Raji (cell line): Measurements from ENCODE around the gene DIP2C.

Experiments used
- POLR2A ChIP-seq: IDR thresholded peaks from 2 replicates; pipeline ENCODE4 v1.6.1; 2011; ENCODE audit warnings: low read depth, low read length, control low read depth; ENCODE audit not compliant: insufficient read depth

Gene DIP2C

DNA sequence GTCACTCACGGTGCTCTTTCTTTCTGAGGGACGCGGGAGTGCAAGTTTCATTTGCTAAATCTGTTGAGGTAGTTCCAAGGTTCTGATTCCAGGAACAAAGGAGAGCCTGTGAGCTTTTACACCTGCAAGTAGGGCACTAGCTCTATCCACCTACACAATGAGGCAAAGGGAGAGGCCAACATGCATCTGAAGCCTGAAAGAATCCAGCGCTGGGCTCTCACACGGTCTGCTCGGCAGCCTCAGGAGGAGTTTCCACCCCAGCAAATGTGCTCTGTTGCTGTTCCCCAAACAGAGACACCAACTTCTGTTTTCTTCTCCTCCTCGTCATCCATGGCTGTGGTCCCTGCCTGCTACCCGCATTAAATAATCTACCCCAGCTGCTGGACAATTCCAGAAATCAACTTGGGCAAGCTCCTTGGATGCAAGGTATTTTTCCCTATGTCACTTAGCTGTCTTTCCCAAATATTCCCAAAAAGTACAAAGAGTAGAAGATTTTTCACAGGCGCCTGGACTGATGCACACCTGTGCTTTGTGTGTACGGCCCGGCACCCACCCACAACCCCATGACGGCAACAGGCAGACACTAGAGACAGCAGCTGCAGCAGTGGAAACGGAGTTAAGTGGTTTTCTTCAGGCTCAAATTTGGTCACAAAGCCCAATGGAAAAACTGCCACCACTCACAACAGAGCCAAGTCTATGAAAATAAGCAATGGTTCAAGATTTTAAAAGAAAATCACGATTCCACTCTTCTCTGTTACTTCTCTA, 377.4 kb downstream of the DIP2C start:
- TF ChIP-seq POLR2A = no peak

GRCh38 chr10:310976-311639, 378.4 kb downstream of the DIP2C start:
- no peak for TF ChIP-seq POLR2A

GRCh38 chr10:310371-310770, 379.1 kb downstream of the DIP2C start:
- no peak for TF ChIP-seq POLR2A

GRCh38 chr10:308572-309085, 380.8 kb downstream of the DIP2C start:
- TF ChIP-seq POLR2A = no peak

DNA sequence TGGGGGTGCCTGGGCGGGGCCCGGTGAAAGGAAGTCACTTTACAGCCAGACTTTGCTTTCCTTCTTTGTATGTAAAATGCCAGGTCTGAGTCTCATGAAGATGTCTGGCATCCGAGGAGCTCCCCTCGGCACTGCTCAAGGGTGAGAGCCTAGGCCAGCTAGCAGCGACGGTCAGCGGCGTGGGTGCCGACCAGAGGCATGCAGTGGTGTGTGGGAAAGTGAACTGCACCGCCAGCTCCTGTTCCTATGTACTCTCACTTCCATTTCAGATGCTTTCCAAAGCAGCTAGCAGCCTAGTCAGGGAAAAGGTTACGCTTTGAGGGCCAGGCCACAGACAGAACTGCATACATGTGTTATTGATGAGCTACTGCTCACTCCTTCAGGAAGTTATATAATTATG, 381.4 kb downstream of the DIP2C start:
- no peak for TF ChIP-seq POLR2A

DNA sequence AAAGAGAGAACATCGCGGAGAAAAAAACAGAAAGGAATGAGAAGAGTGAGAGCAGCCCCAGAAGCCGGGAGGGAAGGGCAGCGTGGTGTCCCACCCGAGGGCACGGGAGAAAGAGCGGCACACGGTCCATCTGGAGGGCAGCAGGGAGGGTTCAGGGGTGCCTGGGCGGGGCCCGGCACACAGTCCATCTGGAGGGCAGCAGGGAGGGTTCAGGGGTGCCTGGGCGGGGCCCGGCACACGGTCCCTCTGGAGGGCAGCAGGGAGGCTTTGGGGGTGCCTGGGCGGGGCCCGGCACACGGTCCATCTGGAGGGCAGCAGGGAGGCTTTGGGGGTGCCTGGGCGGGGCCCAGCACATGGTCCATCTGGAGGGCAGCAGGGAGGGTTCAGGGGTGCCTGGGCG, 381.8 kb downstream of the DIP2C start:
- no peak for TF ChIP-seq POLR2A

DNA sequence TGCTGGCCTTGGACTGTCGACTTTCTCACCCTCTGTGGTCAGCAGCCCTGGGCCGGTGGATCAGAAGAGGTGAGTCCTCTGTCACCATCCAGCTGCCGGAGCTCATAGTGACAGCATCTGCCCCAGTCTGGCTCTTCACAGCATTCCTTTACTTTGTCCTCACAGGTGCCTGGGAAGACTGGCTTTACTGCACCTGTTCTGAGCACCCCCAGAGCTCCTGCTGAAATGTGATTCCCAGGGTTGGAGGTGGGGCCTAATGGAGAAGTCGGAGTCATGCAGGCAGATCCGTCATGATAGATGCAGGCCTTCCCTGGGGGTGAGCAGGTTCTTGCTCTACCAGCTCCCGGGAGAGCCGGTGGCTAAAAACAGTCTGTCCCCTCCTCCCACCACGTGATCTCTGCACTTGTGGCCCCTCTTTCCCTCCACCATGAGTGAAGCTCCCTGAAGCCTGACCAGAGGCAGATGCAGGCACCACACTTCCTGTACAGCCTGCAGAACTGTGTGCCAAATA, 382.7 kb downstream of the DIP2C start:
- TF ChIP-seq POLR2A = no peak

- no peak for TF ChIP-seq POLR2A
Measured at GRCh38 chr10:306007-306674, 383.3 kb downstream of the DIP2C start.

- TF ChIP-seq POLR2A = no peak
Measured at GRCh38 chr10:305034-305433, 384.4 kb downstream of the DIP2C start.

DNA sequence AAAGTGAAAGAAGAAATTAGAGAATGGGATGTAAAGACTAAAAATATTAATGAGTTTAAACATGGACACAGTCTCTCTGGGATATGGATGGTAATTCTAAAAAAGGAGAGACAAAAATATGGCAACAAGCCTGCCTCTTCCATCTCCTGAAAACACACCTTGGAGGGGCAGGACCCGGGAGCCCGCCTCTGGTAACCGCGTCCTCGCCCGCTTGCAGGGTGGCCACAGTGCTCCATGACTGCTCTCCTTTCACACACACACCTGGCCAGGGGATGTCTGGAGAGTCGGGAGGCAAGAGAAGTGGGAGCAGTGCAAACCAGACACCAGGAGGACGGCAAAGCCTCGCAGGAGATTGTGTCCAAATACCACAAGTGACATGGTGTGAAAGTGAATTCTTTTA, 387.9 kb downstream of the DIP2C start:
- TF ChIP-seq POLR2A = no peak

DNA sequence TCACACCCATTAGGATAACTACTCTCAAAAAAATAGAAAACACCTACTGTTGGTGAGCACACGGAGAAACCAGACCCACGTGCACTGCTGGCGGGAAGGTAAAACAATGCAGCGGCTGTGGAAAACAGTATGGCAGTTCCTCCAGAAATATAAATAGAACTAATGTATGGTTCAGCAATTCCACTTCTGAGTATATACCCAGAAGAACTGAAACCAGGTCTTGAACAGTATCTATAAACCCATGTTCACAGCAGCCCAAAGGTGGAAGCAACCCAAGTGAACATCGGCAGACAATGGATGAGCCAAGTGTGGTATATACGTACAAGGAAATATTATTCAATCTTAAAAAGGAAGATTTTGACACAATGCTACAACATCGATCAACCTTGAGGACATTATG, 389.5 kb downstream of the DIP2C start:
- TF ChIP-seq POLR2A = no peak

DNA sequence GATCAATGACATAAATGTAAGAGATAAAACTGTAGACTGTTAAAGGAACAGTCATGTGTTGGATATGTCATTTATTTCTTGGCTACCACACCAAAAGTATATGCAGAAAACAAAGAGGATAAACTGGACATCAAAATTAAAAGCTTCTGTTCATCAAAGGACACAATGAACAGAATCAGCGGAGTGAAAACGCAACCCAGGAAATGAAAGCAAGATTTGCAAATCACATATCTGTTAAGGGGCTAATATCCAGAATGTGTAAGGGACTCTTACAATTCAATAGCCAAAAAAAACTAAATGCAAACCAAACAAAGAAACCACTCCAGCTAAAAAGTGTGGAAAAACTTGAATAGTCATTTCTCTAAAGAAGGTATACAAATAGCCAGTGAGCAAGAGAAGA, 390.0 kb downstream of the DIP2C start:
- no peak for TF ChIP-seq POLR2A

GRCh38 chr10:298033-298432, 391.4 kb downstream of the DIP2C start:
- TF ChIP-seq POLR2A = no peak

DNA sequence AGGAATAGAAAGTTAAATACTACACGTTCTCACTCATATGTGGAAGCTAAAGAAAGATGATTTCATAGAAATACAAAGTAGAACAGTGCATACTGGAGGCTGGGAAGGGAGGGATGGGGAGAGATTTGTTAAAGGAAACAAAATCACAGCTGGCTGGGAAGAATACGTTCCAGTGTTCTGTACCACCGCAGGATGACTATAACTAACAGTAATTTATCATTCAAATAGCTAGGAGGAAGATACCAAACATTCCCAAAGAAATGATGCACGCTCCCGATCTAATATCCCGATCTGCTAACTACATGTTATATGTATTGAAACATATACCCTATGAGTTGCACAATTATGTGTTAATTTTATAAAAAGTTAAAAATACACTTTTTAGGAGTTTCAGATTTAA, 391.9 kb downstream of the DIP2C start:
- no peak for TF ChIP-seq POLR2A

DNA sequence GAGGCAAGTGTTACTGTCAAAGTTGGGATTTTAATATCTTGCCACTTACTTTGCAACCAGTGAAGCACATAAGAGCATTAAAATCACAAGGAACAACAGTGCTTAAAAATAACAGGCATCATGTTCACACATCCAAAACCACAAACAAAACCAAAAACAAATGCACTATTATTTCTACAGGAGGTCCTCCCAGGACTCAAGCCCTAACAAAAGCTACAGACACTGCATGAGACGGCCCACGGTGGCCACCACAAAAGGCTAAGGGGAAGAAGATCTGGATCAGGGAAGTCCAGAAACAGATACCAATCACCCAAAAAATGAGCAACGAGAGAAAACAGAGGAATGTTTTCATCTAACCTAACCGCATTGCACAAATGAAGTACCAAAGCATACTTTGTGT, 395.8 kb downstream of the DIP2C start:
- no peak for TF ChIP-seq POLR2A

DNA sequence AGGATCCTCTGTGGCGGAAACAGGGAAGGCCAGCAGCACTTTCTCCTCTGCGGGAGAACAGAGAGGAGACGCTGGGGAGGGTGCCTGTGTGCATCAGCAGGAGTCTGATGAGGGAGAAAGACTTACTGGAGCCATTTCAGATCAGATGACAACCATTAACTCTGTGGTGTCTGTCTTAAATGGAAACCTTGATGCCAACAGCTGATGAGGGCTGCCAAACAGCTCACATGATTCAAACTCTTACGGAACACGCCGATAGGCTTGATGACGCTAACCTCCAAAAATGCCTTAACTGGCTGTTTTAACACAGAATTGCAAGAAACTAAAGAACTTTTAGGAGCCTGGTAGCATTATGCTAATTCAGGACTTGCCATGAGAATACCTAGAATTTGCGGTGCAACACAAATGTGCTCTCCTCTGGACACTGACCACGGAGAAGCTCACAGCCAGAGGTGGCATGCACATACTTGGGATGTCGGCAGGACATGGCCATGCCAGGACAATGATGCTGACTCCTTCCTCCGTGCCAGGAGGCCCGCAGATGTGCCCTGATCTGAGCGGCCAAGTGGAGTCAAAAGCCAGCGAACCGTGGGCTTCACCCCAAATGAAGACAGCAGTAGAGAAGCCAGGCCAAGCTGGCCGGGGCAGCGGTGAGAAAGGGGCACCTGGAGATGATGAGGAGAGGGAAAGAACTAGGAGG, 399.3 kb downstream of the DIP2C start:
- no peak for TF ChIP-seq POLR2A

GRCh38 chr10:289581-289980, 399.9 kb downstream of the DIP2C start:
- TF ChIP-seq POLR2A = no peak
